Neural progenitor cell (in vitro differentiated cells): ENCODE data around the gene FAM53B. TPM values are rescaled to one million over a fixed set of nuclear protein-coding genes. Genes with fewer than 3 reads are reported as not detected.

Experiments
- DNase-seq: peaks from one replicate; pipeline ENCODE4 v3.0.0-alpha.2; 2016; ENCODE audit warnings: low spot score
- H2AFZ ChIP-seq: fragments of 200-600 bp; sonication (generic); replicated peaks from 2 replicates; pipeline ENCODE4 v1.6.1; 2016; ENCODE audit warnings: antibody characterized with exemption
- H3F3A ChIP-seq: fragments of 200-600 bp; sonication (generic); 2 replicates; pipeline ENCODE4 v1.6.1; 2016; ENCODE audit warnings: antibody characterized with exemption, low read depth
- H3K27ac ChIP-seq: fragments of 200-600 bp; sonication (generic); 2 replicates; pipeline ENCODE4 v1.5.1; 2016; ENCODE audit warnings: mild to moderate bottlenecking
- H3K27me3 ChIP-seq: fragments of 200-600 bp; sonication (generic); 2 replicates; pipeline ENCODE4 v1.6.1; 2016; ENCODE audit warnings: mild to moderate bottlenecking, moderate library complexity
- H3K36me3 ChIP-seq: fragments of 200-600 bp; sonication (generic); 2 replicates; pipeline ENCODE4 v1.5.1; 2016
- H3K4me1 ChIP-seq: fragments of 200-600 bp; sonication (generic); 2 replicates; pipeline ENCODE4 v1.6.1; 2016; ENCODE audit warnings: mixed run types
- H3K4me2 ChIP-seq: fragments of 200-600 bp; sonication (generic); 2 replicates; pipeline ENCODE4 v1.6.1; 2016
- H3K4me3 ChIP-seq: fragments of 200-600 bp; sonication (generic); 2 replicates; pipeline ENCODE4 v1.5.1; 2016
- H3K79me2 ChIP-seq: fragments of 200-600 bp; sonication (generic); 2 replicates; pipeline ENCODE4 v1.6.1; 2016; ENCODE audit warnings: low read depth
- H3K9ac ChIP-seq: fragments of 200-600 bp; sonication (generic); 2 replicates; pipeline ENCODE4 v1.6.1; 2016
- H3K9me3 ChIP-seq: fragments of 200-600 bp; sonication (generic); 2 replicates; pipeline ENCODE4 v1.5.1; 2016; ENCODE audit warnings: low read depth
- H4K20me1 ChIP-seq: fragments of 200-600 bp; sonication (generic); 2 replicates; pipeline ENCODE4 v1.6.1; 2016; ENCODE audit warnings: low read depth
- H3K27ac Mint-ChIP-seq: 3 replicates; pipeline ENCODE4 v1.8.0; 2021; ENCODE audit warnings: mixed read lengths
- H3K27me3 Mint-ChIP-seq: 2 replicates; pipeline ENCODE4 v1.8.0; 2022; ENCODE audit warnings: low read depth, mild to moderate bottlenecking, inconsistent platforms, moderate library complexity, mixed read lengths; ENCODE audit not compliant: insufficient read depth
- H3K36me3 Mint-ChIP-seq: 3 replicates; pipeline ENCODE4 v1.8.0; 2021; ENCODE audit warnings: mixed read lengths
- H3K4me1 Mint-ChIP-seq: 3 replicates; pipeline ENCODE4 v1.8.0; 2021; ENCODE audit warnings: mixed read lengths
- H3K4me3 Mint-ChIP-seq: 3 replicates; pipeline ENCODE4 v1.8.0; 2021; ENCODE audit warnings: mild to moderate bottlenecking, moderate library complexity, mixed read lengths
- H3K9me3 Mint-ChIP-seq: 3 replicates; pipeline ENCODE4 v1.8.0; 2020; ENCODE audit warnings: mixed read lengths
- CTCF ChIP-seq: fragments of 200-600 bp; sonication (generic); IDR thresholded peaks from 2 replicates; pipeline ENCODE4 v1.5.1; 2017; ENCODE audit warnings: antibody characterized with exemption, mild to moderate bottlenecking
- EZH2 ChIP-seq: fragments of 200-600 bp; sonication (generic); IDR thresholded peaks from 2 replicates; pipeline ENCODE4 v1.6.1; 2017; ENCODE audit warnings: antibody characterized with exemption, mild to moderate bottlenecking, moderate library complexity
- EZH2phosphoT487 ChIP-seq: fragments of 200-600 bp; sonication (generic); IDR thresholded peaks from 2 replicates; pipeline ENCODE4 v1.6.1; 2017; ENCODE audit warnings: antibody characterized with exemption
- total RNA-seq: library from RNA; depleted of rRNA; stranded (reverse); fragments of >200 nt; gene quantifications from 2 replicates; pipeline ENCODE4 v1.2.3, GENCODE V29; 2015; ENCODE audit warnings: low replicate concordance

FAM53B gene
- total RNA-seq, 1 donor from 2014 or later, result 15.3 TPM

DNA sequence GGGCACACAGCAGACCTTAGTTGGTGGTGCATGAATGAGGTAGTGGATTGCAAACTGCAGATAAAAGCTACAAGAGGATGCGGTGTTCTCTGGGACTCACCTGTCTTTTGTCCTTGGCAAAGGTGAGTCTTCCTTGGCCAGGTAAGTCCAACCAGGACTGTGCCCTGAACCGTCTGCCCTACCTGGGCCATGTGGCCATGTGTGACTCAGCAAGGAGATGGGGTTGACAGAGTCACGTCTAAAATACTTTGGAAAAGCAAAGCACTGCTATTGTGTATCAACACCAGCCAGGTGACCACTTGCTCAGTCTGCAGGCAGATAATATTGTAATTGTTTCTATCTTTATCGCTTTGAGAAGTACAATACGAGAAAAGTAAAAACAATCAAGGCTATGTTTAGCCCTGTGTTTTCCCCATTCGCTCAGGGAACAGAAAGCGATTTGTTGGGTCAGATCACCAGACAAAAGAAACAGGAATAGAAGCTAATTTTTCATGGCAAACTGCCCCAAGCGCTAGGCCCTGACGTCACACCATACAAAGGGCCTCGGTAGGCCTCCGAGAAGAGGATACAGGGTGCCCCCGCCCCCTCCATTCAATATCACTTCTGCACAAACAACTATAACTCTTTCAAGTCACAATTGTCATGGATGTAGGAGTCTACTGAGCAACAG, 57.3 kb downstream of the FAM53B start:
- H3K79me2 ChIP-seq, result no peaks in the 10 kb centered on the region
- H3K4me1 ChIP-seq, result peaks cover 17% of the 10 kb centered on the region
- H3K36me3 Mint-ChIP-seq, result peaks cover 10% of the 10 kb centered on the region
- no peak for DNase-seq
- no peak overlapping the region for H3K27ac Mint-ChIP-seq
- H3K4me2 ChIP-seq, result no peak overlapping the region
- no peaks in the 10 kb centered on the region for H3F3A ChIP-seq
- H2AFZ ChIP-seq, result no peak overlapping the region
- H3K36me3 ChIP-seq, result no peaks in the 10 kb centered on the region
- no peak overlapping the region for H3K4me3 ChIP-seq
- H3K27ac ChIP-seq, result no peak overlapping the region
- no peaks in the 10 kb centered on the region for H3K27me3 ChIP-seq
- H3K9ac ChIP-seq, result no peak overlapping the region
- peaks cover 24% of the 10 kb centered on the region for H4K20me1 ChIP-seq
- H3K9me3 Mint-ChIP-seq, result no peaks in the 10 kb centered on the region
- no peaks in the 10 kb centered on the region for H3K27me3 Mint-ChIP-seq
- H3K9me3 ChIP-seq, result no peaks in the 10 kb centered on the region
- peaks cover 16% of the 10 kb centered on the region for H3K4me1 Mint-ChIP-seq
- TF ChIP-seq EZH2, result no peak
- TF ChIP-seq EZH2phosphoT487, result no peak
- no peak for TF ChIP-seq CTCF
- no peak overlapping the region for H3K4me3 Mint-ChIP-seq

DNA sequence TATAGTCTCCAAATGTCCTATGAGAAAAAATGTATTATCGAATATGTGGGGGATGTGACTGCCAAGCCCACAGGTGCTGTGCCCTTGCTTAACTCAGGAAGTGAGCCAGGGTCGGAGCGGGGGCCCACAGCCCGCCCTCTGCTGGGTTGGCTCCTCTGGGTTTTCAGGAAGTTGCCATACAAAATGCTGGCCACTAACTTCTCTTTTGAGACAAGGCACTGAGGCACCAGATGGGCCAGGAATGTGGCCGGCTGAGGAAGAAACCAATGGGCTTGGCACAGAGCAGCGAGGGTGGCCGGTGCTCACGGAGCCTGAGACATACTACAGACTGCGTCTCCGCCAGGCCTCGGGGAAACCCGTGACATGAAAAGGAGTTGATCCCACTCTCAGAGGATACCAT, 58.9 kb downstream of the FAM53B start:
- TF ChIP-seq EZH2 (no peak), CTCF (no peak), EZH2phosphoT487 (no peak)
- Histone ChIP-seq H3K27me3 (no peaks in the 10 kb centered on the region), H3K79me2 (peaks cover 4% of the 10 kb centered on the region), H3K9me3 (no peaks in the 10 kb centered on the region), H3K27ac (no peak overlapping the region), H3K36me3 (no peaks in the 10 kb centered on the region), H3K4me3 (no peak overlapping the region), H3K9ac (no peak overlapping the region), H3F3A (no peaks in the 10 kb centered on the region), H3K4me1 (peaks cover 6% of the 10 kb centered on the region), H3K4me2 (no peak overlapping the region), H4K20me1 (peaks cover 20% of the 10 kb centered on the region), H2AFZ (no peak overlapping the region)
- Mint-ChIP-seq H3K36me3 (peaks cover 18% of the 10 kb centered on the region), H3K9me3 (no peaks in the 10 kb centered on the region), H3K4me3 (no peak overlapping the region), H3K4me1 (peaks cover 8% of the 10 kb centered on the region), H3K27me3 (peaks cover 3% of the 10 kb centered on the region), H3K27ac (no peak overlapping the region)
- no peak for DNase-seq

DNA sequence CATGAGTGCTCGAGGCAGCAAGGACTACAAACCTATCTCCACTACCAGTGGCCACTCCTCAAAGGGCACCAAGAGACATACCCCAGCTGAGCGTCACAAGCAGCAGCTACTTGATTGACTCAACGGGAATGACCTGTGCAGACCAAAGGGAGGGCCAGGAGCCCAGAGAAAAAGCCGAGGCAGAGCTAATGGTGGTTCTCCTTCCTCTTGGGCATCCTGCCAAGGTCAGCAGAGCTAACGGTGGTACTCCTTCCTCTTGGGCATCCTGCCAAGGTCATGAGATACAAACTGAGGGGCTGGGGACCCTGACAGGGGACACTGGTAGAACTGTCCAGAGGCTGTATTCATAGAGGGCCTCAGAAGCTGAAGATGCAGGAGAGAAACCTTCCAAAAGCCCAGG, 60.4 kb downstream of the FAM53B start:
- H3K36me3 Mint-ChIP-seq, result peaks cover 19% of the 10 kb centered on the region
- H3K36me3 ChIP-seq, result no peaks in the 10 kb centered on the region
- H3K4me2 ChIP-seq, result no peak overlapping the region
- H3K9me3 ChIP-seq, result no peaks in the 10 kb centered on the region
- H3K4me1 Mint-ChIP-seq, result peaks cover 10% of the 10 kb centered on the region
- no peak overlapping the region for H3K27ac Mint-ChIP-seq
- H3K27me3 ChIP-seq, result no peaks in the 10 kb centered on the region
- no peaks in the 10 kb centered on the region for H3F3A ChIP-seq
- H3K4me3 ChIP-seq, result no peak overlapping the region
- H3K4me1 ChIP-seq, result peaks cover 6% of the 10 kb centered on the region
- TF ChIP-seq EZH2 (no peak), EZH2phosphoT487 (no peak), CTCF (no peak)
- peaks cover 25% of the 10 kb centered on the region for H4K20me1 ChIP-seq
- no peak for DNase-seq
- H3K79me2 ChIP-seq, result peaks cover 19% of the 10 kb centered on the region
- H3K9me3 Mint-ChIP-seq, result no peaks in the 10 kb centered on the region
- H3K4me3 Mint-ChIP-seq, result no peak overlapping the region
- H3K27me3 Mint-ChIP-seq, result peaks cover 3% of the 10 kb centered on the region
- H3K9ac ChIP-seq, result no peak overlapping the region
- H2AFZ ChIP-seq, result no peak overlapping the region
- no peak overlapping the region for H3K27ac ChIP-seq
